GM10248 (cell line): ENCODE data around the gene ABL2.

Experiments used
- CTCF ChIA-PET: fragments of 300-600 bp; sonication (Branson Sonifier 250); formaldehyde crosslinking; extraction: SDS; loops from one replicate; lab custom pipeline; 2021; ENCODE audit warnings: antibody characterized with exemption; lab: Yijun Ruan, JAX
- POLR2A ChIA-PET: fragments of 350-650 bp; sonication (Branson Sonifier 250); formaldehyde crosslinking; extraction: SDS; loops from one replicate; lab custom pipeline; 2020; ENCODE audit warnings: antibody characterized with exemption; lab: Yijun Ruan, JAX
- DNase-seq: peaks from one replicate; pipeline ENCODE4 v3.0.0; 2012; ENCODE audit errors: extremely low spot score
- TF ChIP-seq, protein P1 (sequence below): IDR thresholded peaks from 2 replicates; pipeline ENCODE4 v1.5.1; 2012; ENCODE audit warnings: mild to moderate bottlenecking, low read depth; ENCODE audit errors: extremely low read depth, missing control alignments, control extremely low read depth

ABL2 gene

DNA sequence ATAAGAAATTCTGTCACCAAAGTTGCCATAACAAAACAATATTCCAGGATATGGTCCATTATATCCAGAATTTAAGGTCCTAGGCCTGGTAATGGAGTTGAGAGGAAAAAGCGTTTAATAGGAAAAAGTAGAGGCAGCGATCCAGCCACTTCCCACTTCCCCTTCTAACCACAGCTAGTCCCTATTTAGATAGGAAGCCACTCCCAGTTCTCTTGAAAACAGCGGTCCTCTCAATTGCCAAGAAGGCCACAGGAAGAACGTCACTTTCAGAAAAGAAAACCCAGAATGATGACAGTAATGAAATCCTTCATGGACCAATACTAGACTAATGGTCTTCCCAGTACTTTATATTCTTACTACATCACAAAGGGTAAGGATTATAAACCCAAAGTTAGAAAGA, 38.6 kb downstream of the ABL2 start:
- no peak for DNase-seq
- TF ChIP-seq, protein P1, sequence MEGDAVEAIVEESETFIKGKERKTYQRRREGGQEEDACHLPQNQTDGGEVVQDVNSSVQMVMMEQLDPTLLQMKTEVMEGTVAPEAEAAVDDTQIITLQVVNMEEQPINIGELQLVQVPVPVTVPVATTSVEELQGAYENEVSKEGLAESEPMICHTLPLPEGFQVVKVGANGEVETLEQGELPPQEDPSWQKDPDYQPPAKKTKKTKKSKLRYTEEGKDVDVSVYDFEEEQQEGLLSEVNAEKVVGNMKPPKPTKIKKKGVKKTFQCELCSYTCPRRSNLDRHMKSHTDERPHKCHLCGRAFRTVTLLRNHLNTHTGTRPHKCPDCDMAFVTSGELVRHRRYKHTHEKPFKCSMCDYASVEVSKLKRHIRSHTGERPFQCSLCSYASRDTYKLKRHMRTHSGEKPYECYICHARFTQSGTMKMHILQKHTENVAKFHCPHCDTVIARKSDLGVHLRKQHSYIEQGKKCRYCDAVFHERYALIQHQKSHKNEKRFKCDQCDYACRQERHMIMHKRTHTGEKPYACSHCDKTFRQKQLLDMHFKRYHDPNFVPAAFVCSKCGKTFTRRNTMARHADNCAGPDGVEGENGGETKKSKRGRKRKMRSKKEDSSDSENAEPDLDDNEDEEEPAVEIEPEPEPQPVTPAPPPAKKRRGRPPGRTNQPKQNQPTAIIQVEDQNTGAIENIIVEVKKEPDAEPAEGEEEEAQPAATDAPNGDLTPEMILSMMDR = no peak
- ChIA-PET CTCF (interaction anchor here (1.1 to 1.7 kb wide), 2 partner anchors 12 to 16 kb away, joined by 3 to 4 read pairs; no protein-coding TSS in a partner anchor), POLR2A (no interaction called here)

DNA sequence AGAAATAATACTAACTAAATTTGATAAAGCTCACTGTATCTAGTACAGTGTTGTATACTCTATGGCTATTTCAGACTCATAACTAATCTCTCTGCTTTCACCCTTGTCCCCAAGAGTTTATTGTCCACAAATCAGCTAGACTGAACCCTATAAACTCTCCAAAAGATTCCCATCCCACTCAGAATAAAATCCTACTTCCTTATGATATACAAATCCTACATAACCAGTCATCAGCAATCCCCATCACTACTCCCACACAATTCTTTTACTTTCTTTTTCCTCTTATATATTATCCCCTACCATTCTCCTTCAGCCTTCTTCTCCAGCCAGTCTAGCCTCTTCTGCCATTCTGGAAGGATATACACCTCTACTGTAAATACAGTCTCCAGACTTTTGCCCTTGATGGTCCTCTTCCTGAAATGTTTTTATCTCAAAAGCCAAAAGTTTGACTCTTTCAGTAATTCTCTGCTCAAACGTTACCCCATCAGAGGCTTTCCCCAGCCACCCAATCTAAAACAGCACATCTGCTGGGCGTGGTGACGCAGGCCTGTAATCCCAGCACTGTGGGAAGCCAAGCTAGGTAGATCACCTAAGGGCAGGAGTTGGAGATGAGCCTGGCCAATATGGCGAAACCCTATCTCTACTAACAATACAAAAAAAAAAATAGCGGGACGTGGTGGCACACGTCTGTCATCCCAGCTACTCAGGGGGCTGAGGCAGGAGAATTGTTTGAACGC, 41.6 kb downstream of the ABL2 start:
- TF ChIP-seq, protein P1 = no peak
- no peak for DNase-seq
- ChIA-PET POLR2A (no interaction called here), CTCF (interaction anchor here (0.5 kb wide), 1 partner anchor 410 kb away, joined by 3 read pairs; no protein-coding TSS in a partner anchor)

DNA sequence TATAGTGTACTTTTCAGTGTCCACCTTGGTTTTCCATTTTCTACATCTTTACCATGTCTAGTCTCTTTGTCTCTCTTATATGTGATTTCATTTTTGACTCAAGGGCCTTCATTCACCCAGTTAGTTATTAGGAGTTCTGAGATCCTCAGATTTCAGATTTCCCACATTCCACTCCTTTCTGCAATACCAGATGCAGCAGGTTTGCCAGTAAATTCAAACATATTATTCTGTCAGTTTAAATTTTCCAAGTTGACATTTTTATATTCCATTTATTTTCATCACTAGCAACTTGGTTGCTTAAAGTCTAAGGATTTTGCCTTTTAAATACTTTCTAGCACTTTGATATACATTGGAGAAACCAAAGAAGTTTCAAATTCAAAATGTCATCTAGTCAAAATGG, 42.4 kb downstream of the ABL2 start:
- TF ChIP-seq, protein P1 = no peak
- DNase-seq = no peak
- POLR2A ChIA-PET = no interaction called here
- CTCF ChIA-PET = interaction anchor here (0.5 kb wide), 1 partner anchor 411 kb away, joined by 3 read pairs; no protein-coding TSS in a partner anchor

DNA sequence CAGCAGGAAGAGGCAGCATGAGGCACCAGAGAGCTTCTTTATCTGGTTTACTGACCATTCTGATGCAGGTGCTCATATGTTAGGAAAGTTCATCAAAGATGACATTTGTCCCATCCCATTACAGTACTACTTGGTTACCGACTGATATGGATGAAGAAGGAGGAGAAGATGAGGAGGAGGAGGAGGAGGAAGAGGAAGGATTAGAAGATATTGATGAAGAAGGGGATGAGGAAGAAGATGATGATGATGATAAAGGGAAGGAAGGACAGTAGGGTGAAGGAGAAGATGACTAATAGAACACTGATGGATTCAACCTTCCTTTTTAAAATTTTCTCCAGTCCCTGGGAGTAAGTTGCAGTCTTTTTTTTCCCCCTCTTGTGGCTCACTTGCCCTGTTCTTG, 45.1 kb downstream of the ABL2 start:
- POLR2A ChIA-PET = no interaction called here
- DNase-seq = no peak
- TF ChIP-seq, protein P1 = no peak
- CTCF ChIA-PET = interaction anchor here (2.0 kb wide), 1 partner anchor 9 kb away, joined by 5 read pairs; no protein-coding TSS in a partner anchor

DNA sequence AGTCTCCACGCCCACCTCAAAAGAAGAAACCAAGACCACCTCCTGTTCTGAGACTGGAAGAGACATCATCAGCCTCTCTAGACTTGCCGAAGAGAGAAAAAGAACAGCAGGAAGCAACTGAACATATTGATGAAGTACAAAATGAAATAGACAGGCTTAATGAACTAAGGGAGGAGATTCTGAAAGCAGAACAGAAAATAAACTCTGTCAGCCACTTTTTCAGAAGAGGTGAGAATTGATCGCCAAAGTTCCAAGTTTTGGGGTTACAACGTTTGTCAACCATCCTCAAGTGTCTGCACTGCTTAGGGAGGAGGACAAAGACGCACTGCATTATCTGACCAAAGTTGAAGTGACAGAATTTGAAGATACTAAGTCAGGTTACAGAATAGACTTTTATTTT, 45.6 kb downstream of the ABL2 start:
- TF ChIP-seq, protein P1 = no peak
- POLR2A ChIA-PET = no interaction called here
- DNase-seq = no peak
- CTCF ChIA-PET = no interaction called here

DNA sequence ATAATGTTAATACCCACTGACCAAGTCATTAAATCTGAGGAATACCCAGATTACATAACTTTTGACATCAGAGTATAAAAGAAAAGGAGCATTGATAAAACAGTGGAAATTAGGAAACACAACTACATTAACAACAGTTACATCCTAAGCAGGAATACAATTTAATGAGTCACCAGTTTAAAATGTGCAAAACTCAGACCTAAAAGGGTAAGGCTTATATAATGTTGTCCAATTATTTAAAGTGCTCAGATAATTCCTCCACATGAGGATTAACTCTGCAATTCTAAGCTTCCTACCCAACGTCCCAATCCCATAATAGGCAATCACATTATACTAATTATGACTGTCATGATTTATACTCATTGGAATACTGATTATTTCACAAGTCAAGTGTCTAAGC, 50.5 kb downstream of the ABL2 start:
- ChIA-PET CTCF (interaction anchor here (1.5 kb wide), 1 partner anchor 12 kb away, joined by 4 read pairs; no protein-coding TSS in a partner anchor), POLR2A (no interaction called here)
- no peak for DNase-seq
- TF ChIP-seq, protein P1 = no peak
